ENCODE data around the gene OGFRL1.

DNA sequence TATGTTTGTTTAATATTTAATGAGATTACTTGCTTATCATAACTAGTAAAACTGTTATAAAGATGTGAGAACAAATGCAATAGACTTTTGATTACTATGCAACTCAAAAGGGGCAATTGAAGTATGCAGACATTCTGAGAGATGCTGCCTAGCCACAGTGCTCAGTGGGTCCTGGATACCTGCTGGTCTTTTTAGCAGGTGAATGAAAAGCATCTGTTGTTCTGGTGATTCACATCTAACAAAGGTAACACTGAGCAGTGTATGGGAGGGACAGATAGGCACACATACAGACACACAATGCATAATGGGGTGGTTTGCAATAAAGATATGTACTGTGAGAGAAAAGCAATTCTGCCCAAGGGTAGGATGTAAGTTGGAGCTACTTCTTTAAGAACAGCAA is 46.9 kb downstream of the OGFRL1 start:
- TF ChIP-seq CBX3 (IDR thresholded peaks at IDR 0.05; ENCODE audit: low read depth) (no peak), ZFX (IDR thresholded peaks at IDR 0.05) (no peak), SP1 (IDR thresholded peaks at IDR 0.05; ENCODE audit: low read depth) (no peak), ZBTB33 (IDR thresholded peaks at IDR 0.05; ENCODE audit: extremely low read depth, insufficient replicate concordance, low read length) (no peak)
- TF ChIP-seq, protein P1, sequence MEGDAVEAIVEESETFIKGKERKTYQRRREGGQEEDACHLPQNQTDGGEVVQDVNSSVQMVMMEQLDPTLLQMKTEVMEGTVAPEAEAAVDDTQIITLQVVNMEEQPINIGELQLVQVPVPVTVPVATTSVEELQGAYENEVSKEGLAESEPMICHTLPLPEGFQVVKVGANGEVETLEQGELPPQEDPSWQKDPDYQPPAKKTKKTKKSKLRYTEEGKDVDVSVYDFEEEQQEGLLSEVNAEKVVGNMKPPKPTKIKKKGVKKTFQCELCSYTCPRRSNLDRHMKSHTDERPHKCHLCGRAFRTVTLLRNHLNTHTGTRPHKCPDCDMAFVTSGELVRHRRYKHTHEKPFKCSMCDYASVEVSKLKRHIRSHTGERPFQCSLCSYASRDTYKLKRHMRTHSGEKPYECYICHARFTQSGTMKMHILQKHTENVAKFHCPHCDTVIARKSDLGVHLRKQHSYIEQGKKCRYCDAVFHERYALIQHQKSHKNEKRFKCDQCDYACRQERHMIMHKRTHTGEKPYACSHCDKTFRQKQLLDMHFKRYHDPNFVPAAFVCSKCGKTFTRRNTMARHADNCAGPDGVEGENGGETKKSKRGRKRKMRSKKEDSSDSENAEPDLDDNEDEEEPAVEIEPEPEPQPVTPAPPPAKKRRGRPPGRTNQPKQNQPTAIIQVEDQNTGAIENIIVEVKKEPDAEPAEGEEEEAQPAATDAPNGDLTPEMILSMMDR (IDR thresholded peaks at IDR 0.05 in 2 of 3, conservative IDR thresholded peaks at IDR 0.05 in 1 of 3; ENCODE audit: borderline replicate concordance in 1 of 3, insufficient read depth in 1 of 3, low read depth in 2 of 3, low read length in 2 of 3), result no peak

All from HCT116 (cell line).